ENCODE measurements around the gene PHYKPL.
"Not testable (repeated sequence)": the region's sequence is repeated elsewhere in the genome, so short reads cannot be mapped to it uniquely, and the experiment has no call there.

The PHYKPL gene

DNA sequence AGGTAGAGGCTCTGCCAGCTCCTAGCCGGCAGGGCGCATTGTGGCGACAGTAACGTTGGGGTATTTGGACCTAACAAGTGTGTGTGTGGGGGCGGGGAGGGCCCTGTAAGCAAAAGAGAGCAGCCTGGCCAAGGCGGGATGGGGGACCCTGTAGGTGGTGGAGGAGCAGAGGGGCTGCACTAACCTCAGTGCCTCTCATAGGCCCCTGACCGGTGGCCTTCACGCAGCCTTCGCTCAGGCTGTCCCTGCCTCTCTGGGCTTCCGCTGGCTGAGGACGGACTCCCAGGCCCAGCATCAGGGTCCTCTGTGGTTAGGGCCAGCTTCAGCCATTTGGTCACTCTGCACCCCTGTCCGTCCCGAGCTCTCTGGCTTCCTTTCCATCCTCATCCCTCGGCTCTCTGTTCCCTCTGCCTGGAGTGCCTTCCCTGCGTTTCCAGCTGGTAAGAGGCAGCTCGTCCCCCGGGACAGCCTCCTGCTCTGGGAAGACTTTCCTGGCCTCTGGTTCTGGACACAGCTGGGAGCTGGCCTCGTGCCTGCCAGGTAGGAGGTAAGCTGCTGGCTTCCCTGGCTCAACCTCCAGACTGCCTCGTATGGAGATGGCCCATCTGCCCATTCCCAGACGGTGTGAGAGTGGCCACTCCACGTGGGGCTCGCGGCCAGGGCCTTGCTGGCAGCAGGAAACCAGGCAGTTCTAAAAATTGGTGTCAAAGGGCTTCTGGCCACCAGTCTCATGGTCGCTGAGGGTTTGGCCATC lies 39.3 kb upstream of the PHYKPL start:
- H3K4me3 Mint-ChIP-seq = no peak overlapping the region
- H3K27ac Mint-ChIP-seq = no peak overlapping the region
- peaks cover 4% of the 10 kb centered on the region for H3K9me3 Mint-ChIP-seq (ENCODE audit: low read depth)
- no peaks in the 10 kb centered on the region for H3K27me3 Mint-ChIP-seq
- H3K36me3 Mint-ChIP-seq = no peaks in the 10 kb centered on the region
- H3K4me1 Mint-ChIP-seq (ENCODE audit: low read depth) = no peaks in the 10 kb centered on the region

DNA sequence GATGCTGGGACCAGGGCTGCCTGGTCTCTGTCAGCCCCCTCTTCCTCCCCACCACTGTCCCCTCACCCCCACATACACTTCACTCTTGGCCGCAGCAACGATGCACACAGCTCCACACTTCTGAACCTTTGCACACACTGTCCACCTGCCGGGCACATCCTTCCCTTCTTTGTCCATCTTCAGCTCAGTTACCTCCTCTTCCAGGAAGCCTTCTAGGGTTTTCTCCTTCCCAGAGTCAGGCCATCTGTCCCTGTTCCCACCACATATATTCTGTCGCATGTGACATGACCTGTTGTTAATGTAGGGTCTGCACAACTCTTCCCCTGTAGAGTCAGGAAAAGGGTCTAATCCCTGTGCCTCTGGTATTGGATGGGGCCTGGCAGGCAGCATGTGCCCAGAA lies 38.6 kb upstream of the PHYKPL start:
- H3K27me3 Mint-ChIP-seq = no peaks in the 10 kb centered on the region
- H3K4me1 Mint-ChIP-seq (ENCODE audit: low read depth) = no peaks in the 10 kb centered on the region
- no peak overlapping the region for H3K4me3 Mint-ChIP-seq
- H3K9me3 Mint-ChIP-seq (ENCODE audit: low read depth) = peaks cover 4% of the 10 kb centered on the region
- H3K36me3 Mint-ChIP-seq = no peaks in the 10 kb centered on the region
- H3K27ac Mint-ChIP-seq = no peak overlapping the region

GRCh38 chr5:178269499-178269898 lies 36.9 kb upstream of the PHYKPL start:
- Mint-ChIP-seq H3K4me3 (no peak overlapping the region), H3K9me3 (ENCODE audit: low read depth) (no peaks in the 10 kb centered on the region), H3K27ac (no peak overlapping the region), H3K27me3 (no peaks in the 10 kb centered on the region), H3K36me3 (no peaks in the 10 kb centered on the region), H3K4me1 (ENCODE audit: low read depth) (no peaks in the 10 kb centered on the region)

- H3K36me3 Mint-ChIP-seq = no peaks in the 10 kb centered on the region
- no peaks in the 10 kb centered on the region for H3K27me3 Mint-ChIP-seq
- H3K4me1 Mint-ChIP-seq (ENCODE audit: low read depth) = no peaks in the 10 kb centered on the region
- H3K9me3 Mint-ChIP-seq (ENCODE audit: low read depth) = peaks cover 6% of the 10 kb centered on the region
- no peak overlapping the region for H3K4me3 Mint-ChIP-seq
- no peak overlapping the region for H3K27ac Mint-ChIP-seq
These were observed 35.3 kb upstream of the PHYKPL start for GRCh38 chr5:178267876-178268275.

DNA sequence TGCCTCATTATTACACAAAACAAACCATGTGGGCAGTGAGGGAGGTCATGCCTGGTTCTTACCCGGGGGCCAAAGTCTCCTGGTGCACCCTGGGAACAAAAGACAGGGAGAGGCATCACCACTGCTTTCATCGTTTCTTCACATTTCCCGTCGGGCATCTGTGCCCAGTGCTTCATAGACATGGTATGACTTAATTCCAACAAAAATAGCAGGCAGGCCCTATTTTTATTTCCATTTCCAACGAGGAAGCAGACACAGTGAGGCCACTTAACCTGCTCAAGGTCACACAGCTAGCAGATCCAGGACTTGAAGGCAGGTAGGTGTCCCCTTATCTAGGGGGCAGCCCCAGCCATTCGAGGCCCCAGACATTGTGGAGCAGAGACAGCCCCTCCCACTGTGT lies 34.6 kb upstream of the PHYKPL start:
- Mint-ChIP-seq H3K27ac (no peak overlapping the region), H3K4me3 (no peak overlapping the region), H3K36me3 (no peaks in the 10 kb centered on the region), H3K4me1 (ENCODE audit: low read depth) (no peaks in the 10 kb centered on the region), H3K9me3 (ENCODE audit: low read depth) (peaks cover 6% of the 10 kb centered on the region), H3K27me3 (no peaks in the 10 kb centered on the region)

GRCh38 chr5:178266581-178266980 lies 34.0 kb upstream of the PHYKPL start:
- Mint-ChIP-seq H3K9me3 (ENCODE audit: low read depth) (peaks cover 6% of the 10 kb centered on the region), H3K4me1 (ENCODE audit: low read depth) (no peaks in the 10 kb centered on the region), H3K27me3 (no peaks in the 10 kb centered on the region), H3K27ac (no peak overlapping the region), H3K36me3 (no peaks in the 10 kb centered on the region), H3K4me3 (no peak overlapping the region)

GRCh38 chr5:178265746-178266145 lies 33.1 kb upstream of the PHYKPL start:
- H3K9me3 Mint-ChIP-seq (ENCODE audit: low read depth) = peaks cover 6% of the 10 kb centered on the region
- H3K27me3 Mint-ChIP-seq = no peaks in the 10 kb centered on the region

DNA sequence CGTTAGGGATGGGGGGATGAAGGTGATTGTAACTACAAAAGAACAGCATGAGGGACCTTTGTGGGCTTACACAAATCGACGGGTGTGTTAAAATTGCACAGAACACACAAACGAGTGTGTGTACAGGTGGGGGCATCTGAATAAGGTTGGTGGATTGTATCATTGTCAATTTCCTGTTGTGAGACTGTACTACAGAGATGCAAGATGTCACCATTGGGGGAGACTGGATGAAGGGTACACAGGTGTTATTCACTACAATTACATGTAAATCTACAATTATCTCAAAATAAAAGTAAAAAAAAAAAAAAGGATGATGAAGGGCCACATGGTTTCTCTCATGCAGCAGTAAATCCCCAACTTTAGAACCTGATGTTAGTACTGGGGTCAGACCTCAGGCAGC lies 31.4 kb upstream of the PHYKPL start:
- H3K27me3 Mint-ChIP-seq = no peaks in the 10 kb centered on the region
- H3K4me1 Mint-ChIP-seq (ENCODE audit: low read depth) = no peaks in the 10 kb centered on the region
- no peak overlapping the region for H3K4me3 Mint-ChIP-seq
- peaks cover 6% of the 10 kb centered on the region for H3K9me3 Mint-ChIP-seq (ENCODE audit: low read depth)
- H3K27ac Mint-ChIP-seq = no peak overlapping the region
- H3K36me3 Mint-ChIP-seq = no peaks in the 10 kb centered on the region

More at GRCh38 chr5:178265746-178266145, 33.1 kb upstream of the PHYKPL start:
- H3K4me1 Mint-ChIP-seq (ENCODE audit: low read depth) = no peaks in the 10 kb centered on the region
- H3K36me3 Mint-ChIP-seq = no peaks in the 10 kb centered on the region
- H3K4me3 Mint-ChIP-seq = no peak overlapping the region
- H3K27ac Mint-ChIP-seq = no peak overlapping the region

DNA sequence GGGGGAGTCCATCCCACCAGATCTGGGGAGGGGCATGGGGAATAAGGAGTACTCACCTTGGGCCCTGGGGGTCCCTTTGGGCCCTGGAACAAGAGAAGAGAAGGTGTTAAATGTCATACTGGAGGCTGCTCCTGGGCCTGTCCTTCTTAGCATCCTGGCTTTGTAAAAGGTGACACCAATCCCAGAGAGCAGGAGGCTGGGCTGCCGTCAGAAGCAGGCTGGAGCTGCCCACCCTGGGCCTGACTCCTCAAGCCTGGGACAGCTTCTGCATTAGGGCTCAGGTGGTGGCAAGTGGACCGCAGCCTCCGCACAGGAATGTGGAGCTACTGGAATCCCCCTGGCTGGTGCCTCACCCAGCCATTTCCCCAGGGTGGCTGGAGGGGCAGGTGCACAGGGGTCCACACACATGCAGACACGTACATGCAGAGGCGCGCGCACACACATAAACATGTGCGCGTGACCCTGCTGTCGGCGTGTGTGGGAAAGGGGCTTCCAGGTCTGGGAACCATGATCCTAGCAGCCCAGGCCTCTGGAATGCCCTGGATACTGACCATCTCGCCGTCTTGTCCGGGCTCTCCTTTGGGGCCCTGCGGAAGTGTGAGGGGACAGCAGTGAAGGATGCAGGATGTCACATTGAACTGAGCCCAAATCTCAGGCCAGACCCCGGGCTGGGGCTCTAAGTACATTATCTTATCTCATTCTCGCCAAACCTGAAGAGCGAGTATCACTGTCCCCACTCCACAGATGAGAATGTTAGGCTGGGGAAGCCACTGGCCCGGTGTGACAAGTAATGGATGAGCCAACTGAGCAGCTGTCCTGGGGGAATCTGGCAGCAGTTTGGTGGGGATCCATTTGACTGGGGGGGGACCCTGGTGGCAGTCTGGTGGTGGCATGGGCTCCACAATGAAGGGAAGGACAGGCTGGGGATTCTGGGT lies 29.3 kb upstream of the PHYKPL start:
- H3K27me3 Mint-ChIP-seq = no peaks in the 10 kb centered on the region
- peaks cover 6% of the 10 kb centered on the region for H3K9me3 Mint-ChIP-seq (ENCODE audit: low read depth)
- H3K4me1 Mint-ChIP-seq (ENCODE audit: low read depth) = no peaks in the 10 kb centered on the region
- H3K4me3 Mint-ChIP-seq = no peak overlapping the region
- H3K36me3 Mint-ChIP-seq = no peaks in the 10 kb centered on the region
- no peak overlapping the region for H3K27ac Mint-ChIP-seq

DNA sequence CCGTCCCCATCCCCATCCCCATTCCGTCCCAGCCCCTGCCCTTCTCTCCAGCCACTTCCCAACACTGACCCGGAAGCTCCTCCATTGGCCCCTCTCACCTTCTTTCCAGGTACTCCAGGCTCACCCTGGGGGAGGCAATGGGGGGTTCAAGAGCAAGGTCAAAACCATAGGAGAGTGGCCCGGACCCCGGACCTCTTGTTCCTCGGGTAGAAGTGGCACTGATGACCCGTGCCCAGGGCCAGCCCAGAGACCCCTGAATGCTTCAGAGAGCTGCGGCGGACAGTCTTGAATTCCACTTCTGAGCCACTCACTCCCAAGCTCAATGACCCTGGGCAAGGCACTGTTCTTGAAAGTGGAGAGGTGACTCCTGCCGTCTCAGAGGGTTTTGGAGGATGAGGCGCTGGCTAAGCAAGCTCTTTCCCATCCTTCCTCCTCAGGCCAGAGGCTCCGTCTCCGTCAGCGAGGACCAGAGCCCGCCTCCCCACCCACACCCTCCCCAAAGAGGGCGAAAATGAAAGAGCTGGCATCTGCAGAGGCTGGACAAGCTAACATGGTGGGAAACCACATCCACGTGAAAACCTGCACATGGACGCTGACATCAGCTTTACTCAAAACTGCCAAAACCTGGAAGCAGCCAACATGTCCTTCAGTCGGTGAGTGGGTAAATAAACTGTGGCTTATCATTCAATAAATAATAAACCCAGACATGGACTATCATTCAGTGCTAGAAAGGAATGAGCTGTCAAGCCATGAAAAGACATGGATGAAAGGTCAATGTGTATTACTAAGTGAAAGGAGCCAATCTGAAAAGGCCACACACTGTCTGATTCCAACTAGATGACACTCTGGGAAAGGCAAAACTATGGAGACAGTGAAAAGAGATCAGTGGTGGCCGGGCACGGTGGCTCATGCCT lies 27.3 kb upstream of the PHYKPL start:
- Mint-ChIP-seq H3K9me3 (ENCODE audit: low read depth) (peaks cover 6% of the 10 kb centered on the region), H3K4me3 (no peak overlapping the region), H3K36me3 (no peaks in the 10 kb centered on the region), H3K27ac (no peak overlapping the region), H3K27me3 (no peaks in the 10 kb centered on the region), H3K4me1 (ENCODE audit: low read depth) (no peaks in the 10 kb centered on the region)

DNA sequence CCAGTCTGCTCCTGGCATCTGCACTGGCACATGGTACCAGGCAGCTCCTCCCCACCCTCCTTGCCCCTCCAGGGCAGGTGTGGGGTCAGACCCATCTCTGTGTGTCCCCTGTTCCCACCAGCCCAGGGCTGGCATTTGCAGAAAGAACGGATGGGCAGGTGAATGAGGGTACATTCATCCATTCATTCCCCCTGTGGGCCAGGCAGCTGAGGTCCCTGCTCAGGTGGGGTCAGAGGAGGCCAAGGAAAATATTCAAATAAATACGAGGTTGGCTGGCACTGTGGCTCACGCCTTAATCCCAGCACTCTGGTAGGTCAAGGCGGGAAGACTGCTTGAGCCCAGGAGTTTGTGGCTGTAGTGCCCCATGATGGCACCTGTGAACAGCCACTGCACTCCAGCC lies 25.0 kb upstream of the PHYKPL start:
- H3K4me1 Mint-ChIP-seq (ENCODE audit: low read depth) = no peaks in the 10 kb centered on the region
- H3K27me3 Mint-ChIP-seq = no peaks in the 10 kb centered on the region
- H3K36me3 Mint-ChIP-seq = no peaks in the 10 kb centered on the region
- no peak overlapping the region for H3K27ac Mint-ChIP-seq
- no peaks in the 10 kb centered on the region for H3K9me3 Mint-ChIP-seq (ENCODE audit: low read depth)
- H3K4me3 Mint-ChIP-seq = no peak overlapping the region

GRCh38 chr5:178256746-178257145 lies 24.1 kb upstream of the PHYKPL start:
- Mint-ChIP-seq H3K27ac (no peak overlapping the region), H3K27me3 (no peaks in the 10 kb centered on the region), H3K4me3 (no peak overlapping the region), H3K36me3 (no peaks in the 10 kb centered on the region), H3K4me1 (ENCODE audit: low read depth) (peaks cover 2% of the 10 kb centered on the region), H3K9me3 (ENCODE audit: low read depth) (no peaks in the 10 kb centered on the region)

- H3K27me3 Mint-ChIP-seq; H3K27ac Mint-ChIP-seq; H3K36me3 Mint-ChIP-seq; H3K9me3 Mint-ChIP-seq (ENCODE audit: low read depth); H3K4me3 Mint-ChIP-seq: not testable (repeated sequence)
- H3K4me1 Mint-ChIP-seq (ENCODE audit: low read depth) = peaks cover 16% of the 10 kb centered on the region
These were observed 21.0 kb upstream of the PHYKPL start for GRCh38 chr5:178253632-178254031.

GRCh38 chr5:178252258-178252657 lies 19.7 kb upstream of the PHYKPL start:
- H3K4me3 Mint-ChIP-seq = no peak overlapping the region
- no peaks in the 10 kb centered on the region for H3K27me3 Mint-ChIP-seq
- peaks cover 25% of the 10 kb centered on the region for H3K4me1 Mint-ChIP-seq (ENCODE audit: low read depth)
- H3K27ac Mint-ChIP-seq = no peak overlapping the region
- no peaks in the 10 kb centered on the region for H3K36me3 Mint-ChIP-seq
- no peaks in the 10 kb centered on the region for H3K9me3 Mint-ChIP-seq (ENCODE audit: low read depth)

DNA sequence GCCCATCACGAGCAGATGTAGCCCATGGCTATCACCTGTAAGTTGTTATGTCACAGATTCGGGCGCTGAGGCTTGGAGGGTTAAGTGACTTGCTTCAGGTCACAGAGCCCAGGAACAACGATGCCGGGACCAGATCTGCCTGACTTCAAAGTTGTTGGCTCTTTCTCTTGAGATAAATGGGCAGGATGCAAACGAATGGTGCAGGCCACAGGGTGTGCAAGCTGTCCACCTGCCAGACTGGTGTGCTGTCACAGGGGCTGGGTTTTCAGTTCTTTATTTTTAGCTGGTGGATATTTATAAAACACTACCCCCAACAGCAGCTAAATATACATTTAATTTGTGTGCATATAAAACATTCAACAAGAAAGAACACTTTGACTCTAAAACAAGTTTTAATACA lies 17.7 kb upstream of the PHYKPL start:
- no peaks in the 10 kb centered on the region for H3K9me3 Mint-ChIP-seq (ENCODE audit: low read depth)
- no peaks in the 10 kb centered on the region for H3K27me3 Mint-ChIP-seq
- peaks cover 31% of the 10 kb centered on the region for H3K4me1 Mint-ChIP-seq (ENCODE audit: low read depth)
- no peaks in the 10 kb centered on the region for H3K36me3 Mint-ChIP-seq
- no peak overlapping the region for H3K4me3 Mint-ChIP-seq
- H3K27ac Mint-ChIP-seq = no peak overlapping the region

All from activated naive CD8-positive, alpha-beta T cell (primary cell).